Raji (cell line): Measurements from ENCODE around the gene KAT6B.

Experiments used
- POLR2A ChIP-seq: IDR thresholded peaks from 2 replicates; pipeline ENCODE4 v1.6.1; 2011; ENCODE audit warnings: low read depth, low read length, control low read depth; ENCODE audit not compliant: insufficient read depth

KAT6B gene

GRCh38 chr10:74936577-74937265 lies 110.3 kb downstream of the KAT6B start:
- TF ChIP-seq POLR2A = no peak

GRCh38 chr10:74937266-74937856 lies 111.0 kb downstream of the KAT6B start:
- no peak for TF ChIP-seq POLR2A

- no peak for TF ChIP-seq POLR2A
Measured at GRCh38 chr10:74944205-74944604, 117.8 kb downstream of the KAT6B start.

GRCh38 chr10:74947781-74948401 lies 121.5 kb downstream of the KAT6B start:
- no peak for TF ChIP-seq POLR2A

- no peak for TF ChIP-seq POLR2A
Measured at GRCh38 chr10:74949034-74949832, 122.8 kb downstream of the KAT6B start.

- no peak for TF ChIP-seq POLR2A
Measured at GRCh38 chr10:74949843-74950765, 123.7 kb downstream of the KAT6B start.

- TF ChIP-seq POLR2A = no peak
Measured at GRCh38 chr10:74953214-74953613, 126.8 kb downstream of the KAT6B start.

- no peak for TF ChIP-seq POLR2A
Measured at GRCh38 chr10:74955796-74956195, 129.4 kb downstream of the KAT6B start.

GRCh38 chr10:74956555-74957111 lies 130.2 kb downstream of the KAT6B start:
- TF ChIP-seq POLR2A = no peak

GRCh38 chr10:74957285-74957961 lies 131.0 kb downstream of the KAT6B start:
- TF ChIP-seq POLR2A = no peak

GRCh38 chr10:74958316-74958715 lies 131.9 kb downstream of the KAT6B start:
- no peak for TF ChIP-seq POLR2A

GRCh38 chr10:74960670-74961069 lies 134.3 kb downstream of the KAT6B start:
- no peak for TF ChIP-seq POLR2A

GRCh38 chr10:74962517-74962916 lies 136.1 kb downstream of the KAT6B start:
- no peak for TF ChIP-seq POLR2A

- TF ChIP-seq POLR2A = no peak
Measured at GRCh38 chr10:74963549-74963948, 137.1 kb downstream of the KAT6B start.
